Natural killer cell (primary cell): ENCODE results near the gene IFT27. TPM values are rescaled to one million over a fixed set of nuclear protein-coding genes. Genes with fewer than 3 reads are reported as not detected.

Source experiments
- ATAC-seq, 3 donors: fragments of 150-1000 bp in 2 of 3; fragments of 200-7000 bp in 1 of 3; cut with Tn5 transposase; 1 replicate in 1 of 3; 2 replicates in 2 of 3; pipeline ENCODE4 v1.10.0; 2021; ENCODE audit warnings: mild to moderate bottlenecking in 2 of 3, moderate library complexity in 2 of 3
- DNase-seq, 2 donors: peaks; one replicate each; pipeline versions ENCODE4 v3.0.0 to v3.0.0-alpha.2; 2013 to 2021; ENCODE audit warnings: mixed read lengths in 1 of 2
- H3K27ac ChIP-seq: one replicate; pipeline ENCODE4 v1.5.1; 2013; ENCODE audit warnings: mild to moderate bottlenecking, low read length
- H3K27me3 ChIP-seq: one replicate; pipeline ENCODE4 v1.6.1; 2013; ENCODE audit warnings: low read length; ENCODE audit not compliant: control insufficient read depth, insufficient read depth
- H3K36me3 ChIP-seq: one replicate; pipeline ENCODE4 v1.6.1; 2013; ENCODE audit warnings: low read length; ENCODE audit not compliant: control insufficient read depth, insufficient read depth
- H3K4me1 ChIP-seq: one replicate; pipeline ENCODE4 v1.6.1; 2013; ENCODE audit warnings: low read length; ENCODE audit not compliant: control insufficient read depth, insufficient read depth
- H3K4me3 ChIP-seq: one replicate; pipeline ENCODE4 v1.5.1; 2013; ENCODE audit warnings: low read length
- H3K9me3 ChIP-seq: one replicate; pipeline ENCODE4 v1.6.1; 2013; ENCODE audit warnings: low read length; ENCODE audit not compliant: control insufficient read depth, insufficient read depth
- H3K27ac Mint-ChIP-seq, 2 donors: one replicate each; pipeline ENCODE4 v1.8.0; 2022; ENCODE audit warnings: mild to moderate bottlenecking in 2 of 2, mixed read lengths in 2 of 2, moderate library complexity in 1 of 2
- H3K27me3 Mint-ChIP-seq, 2 donors: one replicate each; pipeline ENCODE4 v1.8.0; 2022; ENCODE audit warnings: low read depth in 2 of 2, mixed read lengths in 2 of 2
- H3K36me3 Mint-ChIP-seq: one replicate; pipeline ENCODE4 v1.8.0; 2022; ENCODE audit warnings: mixed read lengths
- H3K4me1 Mint-ChIP-seq, 2 donors: one replicate each; pipeline ENCODE4 v1.8.0; 2022; ENCODE audit warnings: mixed read lengths in 2 of 2
- H3K4me3 Mint-ChIP-seq: one replicate; pipeline ENCODE4 v1.8.0; 2022; ENCODE audit warnings: mild to moderate bottlenecking, moderate library complexity, mixed read lengths
- H3K9me3 Mint-ChIP-seq, 2 donors: one replicate each; pipeline ENCODE4 v1.8.0; 2022; ENCODE audit warnings: mixed read lengths in 2 of 2
- WGBS: methylation state at CpG from one replicate; pipeline ENCODE4 v1.1.7; 2013; ENCODE audit warnings: missing lambda C conversion rate; ENCODE audit not compliant: insufficient coverage; 5-methylcytosine and 5-hydroxymethylcytosine counted together
- intact Hi-C: fragments of 100-400 bp; cut with micrococcal nuclease; formaldehyde crosslinking; loops from one replicate; pipeline ENCODE4 v1.14.2; 2022
- total RNA-seq, 4 donors: library from RNA; stranded (reverse); fragments of 120-200 nt in 1 of 4; gene quantifications; one replicate each; pipeline versions ENCODE4 v1.2.3 to v1.2.4, GENCODE V29; 2013 to 2022
- TF ChIP-seq, protein P1 (sequence below): fragments of 200-600 bp; IDR thresholded peaks from one replicate; pipeline ENCODE4 v1.8.0; 2022; ENCODE audit warnings: antibody characterized with exemption

Gene IFT27
- total RNA-seq, 3 donors from 2014 or later (not counting 1 experiment from before 2014, with no cell fraction given): 16.5 to 30.1 (median 27.1) TPM

DNA sequence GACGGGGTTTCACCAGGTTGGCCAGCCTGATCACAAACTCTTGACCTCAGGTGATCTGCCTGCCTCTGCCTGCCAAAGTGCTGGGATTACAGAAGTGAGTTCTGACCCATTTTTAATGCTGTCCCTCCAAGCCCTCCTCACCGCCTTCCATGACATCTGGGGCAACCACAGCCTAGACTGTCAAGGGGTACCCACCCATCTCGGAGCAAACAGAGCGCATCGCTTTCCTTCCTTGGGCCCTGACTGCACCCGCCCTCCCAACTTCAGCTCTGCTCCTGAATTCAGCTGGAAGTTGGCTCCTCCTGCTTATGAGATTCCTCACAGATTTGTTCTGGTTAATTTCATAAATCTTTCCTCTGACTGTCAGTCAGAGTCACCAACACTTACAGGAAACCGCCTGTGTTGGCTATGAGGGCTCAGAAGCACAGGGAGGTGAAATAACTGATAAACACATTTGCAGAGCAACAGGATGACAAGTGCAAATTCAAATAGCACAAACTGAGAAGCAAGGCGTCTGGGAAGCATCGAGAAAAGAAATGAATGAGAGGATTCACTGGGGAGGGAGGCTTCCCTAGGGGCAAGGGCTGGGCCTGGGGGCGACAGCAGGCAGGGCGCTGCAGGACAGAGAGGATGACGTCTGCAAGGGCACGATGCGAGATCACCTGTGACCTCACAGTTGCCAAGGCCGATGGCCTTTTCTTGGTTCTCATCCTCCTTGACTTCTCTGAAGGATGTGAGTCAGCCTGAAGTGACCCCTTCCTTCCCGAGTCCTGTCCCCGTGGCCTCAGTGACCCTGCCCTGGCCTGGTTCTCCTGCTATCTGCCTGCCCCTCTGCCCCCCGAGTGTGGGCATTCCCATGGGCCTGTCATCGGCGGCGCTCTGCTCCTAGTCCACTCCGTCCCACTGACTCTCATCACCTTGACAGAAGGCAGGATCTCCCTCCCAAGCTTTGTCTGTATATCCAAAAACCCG, 6.1 kb downstream of the IFT27 start:
- TF ChIP-seq, protein P1, sequence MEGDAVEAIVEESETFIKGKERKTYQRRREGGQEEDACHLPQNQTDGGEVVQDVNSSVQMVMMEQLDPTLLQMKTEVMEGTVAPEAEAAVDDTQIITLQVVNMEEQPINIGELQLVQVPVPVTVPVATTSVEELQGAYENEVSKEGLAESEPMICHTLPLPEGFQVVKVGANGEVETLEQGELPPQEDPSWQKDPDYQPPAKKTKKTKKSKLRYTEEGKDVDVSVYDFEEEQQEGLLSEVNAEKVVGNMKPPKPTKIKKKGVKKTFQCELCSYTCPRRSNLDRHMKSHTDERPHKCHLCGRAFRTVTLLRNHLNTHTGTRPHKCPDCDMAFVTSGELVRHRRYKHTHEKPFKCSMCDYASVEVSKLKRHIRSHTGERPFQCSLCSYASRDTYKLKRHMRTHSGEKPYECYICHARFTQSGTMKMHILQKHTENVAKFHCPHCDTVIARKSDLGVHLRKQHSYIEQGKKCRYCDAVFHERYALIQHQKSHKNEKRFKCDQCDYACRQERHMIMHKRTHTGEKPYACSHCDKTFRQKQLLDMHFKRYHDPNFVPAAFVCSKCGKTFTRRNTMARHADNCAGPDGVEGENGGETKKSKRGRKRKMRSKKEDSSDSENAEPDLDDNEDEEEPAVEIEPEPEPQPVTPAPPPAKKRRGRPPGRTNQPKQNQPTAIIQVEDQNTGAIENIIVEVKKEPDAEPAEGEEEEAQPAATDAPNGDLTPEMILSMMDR: no peak
- peaks cover 2% of the 10 kb centered on the region for H3K36me3 ChIP-seq
- DNase-seq (no peak), ATAC-seq (no peak)
- no peaks in the 10 kb centered on the region for H3K9me3 ChIP-seq
- intact Hi-C loops: loop anchor here (10.0 kb wide), 1 partner anchor 715 kb away; the partner anchor contains the start of gene MFNG
- H3K4me1 ChIP-seq: no peaks in the 10 kb centered on the region
- no peak overlapping the region for H3K4me3 ChIP-seq
- H3K36me3 Mint-ChIP-seq: no peaks in the 10 kb centered on the region
- no peaks in the 10 kb centered on the region for H3K27me3 ChIP-seq
- H3K27me3 Mint-ChIP-seq: no peaks in the 10 kb centered on the region
- no peak overlapping the region for H3K4me3 Mint-ChIP-seq
- no peak overlapping the region for H3K27ac ChIP-seq
- H3K9me3 Mint-ChIP-seq: no peaks in the 10 kb centered on the region
- WGBS: 63% methylated on average over 23 of the region's 23 CpGs
- peaks cover 5 to 7% of the 10 kb centered on the region in 2 donors for H3K4me1 Mint-ChIP-seq
- peak overlapping the region in 1 of 2 donors; percentile 29 for H3K27ac Mint-ChIP-seq

GRCh38 chr22:36768616-36769015, 7.3 kb downstream of the IFT27 start:
- intact Hi-C loops: no loop called here
- no peak overlapping the region for H3K27ac ChIP-seq
- Mint-ChIP-seq H3K36me3 (no peaks in the 10 kb centered on the region), H3K27ac (no peak overlapping the region), H3K9me3 (no peaks in the 10 kb centered on the region), H3K4me3 (no peak overlapping the region), H3K27me3 (no peaks in the 10 kb centered on the region), H3K4me1 (peaks cover 5 to 6% of the 10 kb centered on the region in 2 donors)
- ATAC-seq (no peak), DNase-seq (no peak)
- H3K4me1 ChIP-seq: no peaks in the 10 kb centered on the region
- H3K4me3 ChIP-seq: no peak overlapping the region
- no peaks in the 10 kb centered on the region for H3K9me3 ChIP-seq
- H3K27me3 ChIP-seq: no peaks in the 10 kb centered on the region
- TF ChIP-seq, protein P1: no peak
- peaks cover 2% of the 10 kb centered on the region for H3K36me3 ChIP-seq
- 94% methylated on average over 13 of the region's 13 CpGs for WGBS

GRCh38 chr22:36768141-36768540, 7.8 kb downstream of the IFT27 start:
- Mint-ChIP-seq H3K9me3 (no peaks in the 10 kb centered on the region), H3K27me3 (no peaks in the 10 kb centered on the region), H3K4me3 (no peak overlapping the region), H3K4me1 (peaks cover 5 to 6% of the 10 kb centered on the region in 2 donors), H3K36me3 (no peaks in the 10 kb centered on the region), H3K27ac (no peak overlapping the region)
- no peak overlapping the region for H3K4me3 ChIP-seq
- TF ChIP-seq, protein P1: no peak
- intact Hi-C loops: no loop called here
- ATAC-seq: no peak
- peaks cover 2% of the 10 kb centered on the region for H3K36me3 ChIP-seq
- DNase-seq: no peak
- 98% methylated on average over 5 of the region's 5 CpGs for WGBS
- H3K27ac ChIP-seq: no peak overlapping the region
- H3K27me3 ChIP-seq: no peaks in the 10 kb centered on the region
- H3K4me1 ChIP-seq: no peaks in the 10 kb centered on the region
- H3K9me3 ChIP-seq: no peaks in the 10 kb centered on the region
